Vagina (tissue), 2 donors: ENCODE measurements around the gene MGMT. TPM values are rescaled to one million over a fixed set of nuclear protein-coding genes. Genes with fewer than 3 reads are reported as not detected.

Experiments
- DNase-seq, 2 donors: peaks; one replicate each; pipeline ENCODE4 v3.0.0-alpha.2; 2017; ENCODE audit errors: extremely low spot score in 2 of 2
- H3K27ac ChIP-seq: fragments of 200-600 bp; sonication (generic); one replicate; pipeline ENCODE4 v1.5.1; 2019
- H3K27me3 ChIP-seq: fragments of 200-600 bp; sonication (generic); one replicate; pipeline ENCODE4 v1.5.1; 2019
- H3K36me3 ChIP-seq, 2 donors: fragments of 200-600 bp; sonication (generic); one replicate each; pipeline ENCODE4 v1.5.1; 2017 to 2019
- H3K4me1 ChIP-seq: fragments of 200-600 bp; sonication (generic); one replicate; pipeline ENCODE4 v1.5.1; 2019
- H3K4me3 ChIP-seq, 2 donors: fragments of 200-600 bp; sonication (generic); 1 replicate in 1 of 2; 2 replicates in 1 of 2; pipeline ENCODE4 v1.5.1; 2016 to 2019
- H3K9me3 ChIP-seq: fragments of 200-600 bp; sonication (generic); one replicate; pipeline ENCODE4 v1.5.1; 2019
- POLR2A ChIP-seq, 2 donors: fragments of 450-650 bp; IDR thresholded peaks; one replicate each; pipeline ENCODE4 v1.6.1; 2017; ENCODE audit warnings: antibody characterized with exemption in 2 of 2, mild to moderate bottlenecking in 2 of 2, moderate library complexity in 2 of 2
- POLR2AphosphoS5 ChIP-seq, 2 donors: sonication (generic); formaldehyde crosslinking; IDR thresholded peaks; one replicate each; pipeline ENCODE4 v1.9.0; 2017; ENCODE audit warnings: antibody characterized with exemption in 2 of 2, mild to moderate bottlenecking in 2 of 2, low read depth in 1 of 2; ENCODE audit not compliant: insufficient read depth in 1 of 2
- intact Hi-C: fragments of 100-400 bp; cut with DNase I; formaldehyde crosslinking; loops from one replicate; pipeline ENCODE4 v1.15.1; 2023
- total RNA-seq: library from RNA; depleted of rRNA; stranded (reverse); fragments of >200 nt; gene quantifications from one replicate; pipeline ENCODE4 v1.2.3, GENCODE V29; 2016
- TF ChIP-seq, protein P1 (sequence below), 3 experiments: fragments of 450-650 bp in 2 of 3; fragments of 200-600 bp in 1 of 3; sonication (generic) in 1 of 3; IDR thresholded peaks; one replicate each; pipeline ENCODE4 v1.5.1; 2017 to 2019; ENCODE audit warnings: antibody characterized with exemption in 3 of 3, mild to moderate bottlenecking in 2 of 3, moderate library complexity in 2 of 3

The MGMT gene
- total RNA-seq, 1 donor from 2014 or later = 16.0 TPM

DNA sequence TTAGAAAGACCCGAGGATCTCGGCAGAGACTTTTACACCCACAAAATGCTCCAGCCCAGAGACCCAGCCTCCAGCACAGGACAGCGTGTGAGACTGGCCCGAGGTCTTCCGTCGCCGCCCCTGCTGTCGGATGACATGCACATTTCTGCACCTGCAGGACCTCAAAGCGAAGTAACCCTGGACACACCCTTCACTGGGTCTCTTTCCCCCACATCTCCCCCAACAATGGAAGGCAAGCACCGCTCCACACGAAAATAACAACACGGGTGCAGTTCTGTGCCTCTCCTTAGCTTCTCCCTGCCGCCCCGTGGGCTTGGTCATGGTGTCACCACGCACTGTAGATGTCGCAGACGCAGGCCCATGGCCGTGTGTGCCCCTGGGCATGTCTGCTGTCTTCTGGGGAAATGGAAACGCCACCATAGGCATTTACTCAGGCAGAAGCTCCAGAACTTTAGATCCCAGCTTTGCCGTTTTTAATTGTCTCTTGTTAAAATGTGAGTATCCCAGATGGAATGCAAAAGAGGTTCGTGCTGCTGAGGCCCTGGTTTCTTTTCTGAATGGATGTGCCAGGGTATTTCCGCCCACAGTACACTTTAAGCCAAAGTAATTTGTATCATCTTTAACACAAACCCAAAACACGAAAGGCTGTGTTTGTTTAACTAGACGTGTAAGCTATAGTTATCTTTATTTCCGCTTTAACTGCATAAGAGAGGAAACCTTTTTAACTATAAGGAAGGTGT is 237.9 kb downstream of the MGMT start:
- Histone ChIP-seq H3K27ac (no peak overlapping the region), H3K27me3 (no peaks in the 10 kb centered on the region), H3K9me3 (no peaks in the 10 kb centered on the region), H3K4me3 (no peak overlapping the region), H3K4me1 (peaks cover 20% of the 10 kb centered on the region), H3K36me3 (no peaks in the 10 kb centered on the region)
- TF ChIP-seq POLR2AphosphoS5 (IDR thresholded peaks at IDR 0.05; ENCODE audit: insufficient read depth in 1 of 2, low read depth in 1 of 2) = no peak
- no peak for TF ChIP-seq POLR2A (IDR thresholded peaks at IDR 0.05)
- TF ChIP-seq, protein P1, sequence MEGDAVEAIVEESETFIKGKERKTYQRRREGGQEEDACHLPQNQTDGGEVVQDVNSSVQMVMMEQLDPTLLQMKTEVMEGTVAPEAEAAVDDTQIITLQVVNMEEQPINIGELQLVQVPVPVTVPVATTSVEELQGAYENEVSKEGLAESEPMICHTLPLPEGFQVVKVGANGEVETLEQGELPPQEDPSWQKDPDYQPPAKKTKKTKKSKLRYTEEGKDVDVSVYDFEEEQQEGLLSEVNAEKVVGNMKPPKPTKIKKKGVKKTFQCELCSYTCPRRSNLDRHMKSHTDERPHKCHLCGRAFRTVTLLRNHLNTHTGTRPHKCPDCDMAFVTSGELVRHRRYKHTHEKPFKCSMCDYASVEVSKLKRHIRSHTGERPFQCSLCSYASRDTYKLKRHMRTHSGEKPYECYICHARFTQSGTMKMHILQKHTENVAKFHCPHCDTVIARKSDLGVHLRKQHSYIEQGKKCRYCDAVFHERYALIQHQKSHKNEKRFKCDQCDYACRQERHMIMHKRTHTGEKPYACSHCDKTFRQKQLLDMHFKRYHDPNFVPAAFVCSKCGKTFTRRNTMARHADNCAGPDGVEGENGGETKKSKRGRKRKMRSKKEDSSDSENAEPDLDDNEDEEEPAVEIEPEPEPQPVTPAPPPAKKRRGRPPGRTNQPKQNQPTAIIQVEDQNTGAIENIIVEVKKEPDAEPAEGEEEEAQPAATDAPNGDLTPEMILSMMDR (IDR thresholded peaks at IDR 0.05) = no peak
- intact Hi-C loops = no loop called here
- DNase-seq = peak in 1 of 2 donors; percentile 87

DNA sequence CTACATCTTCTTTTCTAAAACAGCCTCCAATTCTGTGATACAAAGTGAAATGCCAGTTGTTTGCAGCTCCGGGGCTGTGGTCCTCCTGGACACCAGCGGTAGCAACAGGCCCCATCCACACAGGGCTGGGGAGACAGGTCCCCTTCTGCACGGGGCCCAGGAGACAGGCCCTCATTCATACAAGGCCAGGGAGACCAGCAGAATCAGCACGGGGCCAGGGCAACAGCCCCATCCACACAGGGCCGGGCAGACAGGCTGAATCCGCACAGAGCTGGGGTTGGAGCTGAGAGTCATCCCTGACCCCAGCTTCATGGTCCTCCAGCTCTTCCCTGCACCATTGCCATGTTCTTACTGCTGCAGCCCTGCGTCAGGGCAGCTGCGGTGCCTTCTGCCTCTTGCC is 238.6 kb downstream of the MGMT start:
- no peak for TF ChIP-seq POLR2AphosphoS5 (IDR thresholded peaks at IDR 0.05; ENCODE audit: insufficient read depth in 1 of 2, low read depth in 1 of 2)
- TF ChIP-seq, protein P1 (IDR thresholded peaks at IDR 0.05) = no peak
- TF ChIP-seq POLR2A (IDR thresholded peaks at IDR 0.05) = no peak
- Histone ChIP-seq H3K4me3 (no peak overlapping the region), H3K27me3 (no peaks in the 10 kb centered on the region), H3K27ac (no peak overlapping the region), H3K9me3 (no peaks in the 10 kb centered on the region), H3K4me1 (peaks cover 20% of the 10 kb centered on the region), H3K36me3 (no peaks in the 10 kb centered on the region)
- intact Hi-C loops = no loop called here
- peak in 1 of 2 donors; percentile 28 for DNase-seq

DNA sequence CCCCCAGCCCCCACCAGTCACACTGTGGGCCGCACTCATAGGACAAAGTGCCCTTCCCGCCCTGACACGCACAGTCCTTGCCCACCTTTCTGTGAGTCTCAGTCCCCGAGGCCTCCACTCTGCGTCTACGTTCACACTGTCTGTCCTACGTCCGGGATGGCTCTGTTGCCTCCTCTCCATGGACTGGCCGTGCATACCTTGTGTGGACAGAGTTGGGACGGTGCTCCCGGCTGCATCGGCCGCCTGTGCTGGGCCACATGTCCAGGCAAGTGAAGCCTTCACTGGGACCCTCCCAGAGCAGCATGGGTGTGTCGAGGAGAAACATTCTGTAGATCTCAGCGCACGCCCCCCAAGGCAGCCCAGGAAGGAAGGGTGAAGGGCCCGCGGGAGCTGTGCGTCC is 239.0 kb downstream of the MGMT start:
- peaks cover 20% of the 10 kb centered on the region for H3K4me1 ChIP-seq
- no peak overlapping the region for H3K4me3 ChIP-seq
- no peak overlapping the region for H3K27ac ChIP-seq
- no peaks in the 10 kb centered on the region for H3K9me3 ChIP-seq
- H3K36me3 ChIP-seq = no peaks in the 10 kb centered on the region
- H3K27me3 ChIP-seq = no peaks in the 10 kb centered on the region
- intact Hi-C loops = no loop called here
- TF ChIP-seq POLR2A (IDR thresholded peaks at IDR 0.05) (no peak), POLR2AphosphoS5 (IDR thresholded peaks at IDR 0.05; ENCODE audit: insufficient read depth in 1 of 2, low read depth in 1 of 2) (no peak)
- TF ChIP-seq, protein P1 (IDR thresholded peaks at IDR 0.05) = no peak
- DNase-seq = peak in 1 of 2 donors; percentile 92

DNA sequence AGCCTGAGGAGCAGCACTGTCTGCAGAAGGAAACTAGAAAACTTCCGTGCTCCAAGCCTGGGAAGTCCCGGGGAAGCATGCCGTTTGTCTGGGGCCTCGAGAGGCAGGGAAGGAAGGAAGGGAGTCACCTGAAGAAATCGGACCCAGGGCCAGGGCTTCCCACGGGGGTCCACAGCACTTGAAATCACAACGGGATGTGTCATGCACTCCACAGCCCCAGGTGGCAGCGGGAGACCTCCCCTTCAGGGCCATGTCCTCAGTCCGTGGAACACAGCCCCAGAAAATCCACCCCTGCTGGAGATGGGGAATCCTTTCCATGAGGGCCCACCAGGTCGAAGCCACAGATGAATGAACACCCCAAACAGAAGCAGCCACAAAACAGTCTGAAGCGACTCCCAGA is 239.5 kb downstream of the MGMT start:
- Histone ChIP-seq H3K9me3 (no peaks in the 10 kb centered on the region), H3K4me1 (peaks cover 20% of the 10 kb centered on the region), H3K27me3 (no peaks in the 10 kb centered on the region), H3K27ac (no peak overlapping the region), H3K4me3 (no peak overlapping the region), H3K36me3 (no peaks in the 10 kb centered on the region)
- peak in 1 of 2 donors; percentile 52 for DNase-seq
- TF ChIP-seq, protein P1 (IDR thresholded peaks at IDR 0.05) = no peak
- no peak for TF ChIP-seq POLR2AphosphoS5 (IDR thresholded peaks at IDR 0.05; ENCODE audit: insufficient read depth in 1 of 2, low read depth in 1 of 2)
- TF ChIP-seq POLR2A (IDR thresholded peaks at IDR 0.05) = no peak
- intact Hi-C loops = no loop called here
